Erythroblast (primary cell): ENCODE measurements around the gene HBA2.
"Not testable (repeated sequence)": the region's sequence is repeated elsewhere in the genome, so short reads cannot be mapped to it uniquely, and the experiment has no call there.

ENCODE experiments used
- GATA1 ChIP-seq: IDR thresholded peaks from 2 replicates; pipeline ENCODE4 v1.6.1; 2011; ENCODE audit warnings: low read depth, mild to moderate bottlenecking, control low read depth, low read length, moderate library complexity
- POLR2A ChIP-seq: IDR thresholded peaks from 2 replicates; pipeline ENCODE4 v1.6.1; 2011; ENCODE audit warnings: mild to moderate bottlenecking, low read length

DNA sequence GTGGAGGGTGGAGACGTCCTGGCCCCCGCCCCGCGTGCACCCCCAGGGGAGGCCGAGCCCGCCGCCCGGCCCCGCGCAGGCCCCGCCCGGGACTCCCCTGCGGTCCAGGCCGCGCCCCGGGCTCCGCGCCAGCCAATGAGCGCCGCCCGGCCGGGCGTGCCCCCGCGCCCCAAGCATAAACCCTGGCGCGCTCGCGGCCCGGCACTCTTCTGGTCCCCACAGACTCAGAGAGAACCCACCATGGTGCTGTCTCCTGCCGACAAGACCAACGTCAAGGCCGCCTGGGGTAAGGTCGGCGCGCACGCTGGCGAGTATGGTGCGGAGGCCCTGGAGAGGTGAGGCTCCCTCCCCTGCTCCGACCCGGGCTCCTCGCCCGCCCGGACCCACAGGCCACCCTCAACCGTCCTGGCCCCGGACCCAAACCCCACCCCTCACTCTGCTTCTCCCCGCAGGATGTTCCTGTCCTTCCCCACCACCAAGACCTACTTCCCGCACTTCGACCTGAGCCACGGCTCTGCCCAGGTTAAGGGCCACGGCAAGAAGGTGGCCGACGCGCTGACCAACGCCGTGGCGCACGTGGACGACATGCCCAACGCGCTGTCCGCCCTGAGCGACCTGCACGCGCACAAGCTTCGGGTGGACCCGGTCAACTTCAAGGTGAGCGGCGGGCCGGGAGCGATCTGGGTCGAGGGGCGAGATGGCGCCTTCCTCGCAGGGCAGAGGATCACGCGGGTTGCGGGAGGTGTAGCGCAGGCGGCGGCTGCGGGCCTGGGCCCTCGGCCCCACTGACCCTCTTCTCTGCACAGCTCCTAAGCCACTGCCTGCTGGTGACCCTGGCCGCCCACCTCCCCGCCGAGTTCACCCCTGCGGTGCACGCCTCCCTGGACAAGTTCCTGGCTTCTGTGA is 4.1 kb downstream of the HBA2 start, which contains the start of gene HBA1:
- peak; percentile 74 for TF ChIP-seq POLR2A
- not testable (repeated sequence) for TF ChIP-seq GATA1
